MG63 (cell line): ENCODE data around the gene ZMYM2. TPM values are rescaled to one million over a fixed set of nuclear protein-coding genes. Genes with fewer than 3 reads are reported as not detected.
"Not testable (repeated sequence)": the region's sequence is repeated elsewhere in the genome, so short reads cannot be mapped to it uniquely, and the experiment has no call there.

ENCODE experiments used
- DNase-seq: peaks from one replicate; pipeline ENCODE4 v3.0.0-alpha.2; 2020
- H3K27me3 ChIP-seq: fragments of 250-450 bp; sonication (Bioruptor Pico); 2 replicates; pipeline ENCODE4 v1.5.1; 2020; ENCODE audit warnings: mild to moderate bottlenecking, moderate library complexity
- H3K36me3 ChIP-seq: fragments of 250-450 bp; sonication (Bioruptor Pico); 2 replicates; pipeline ENCODE4 v1.5.1; 2020; ENCODE audit warnings: mild to moderate bottlenecking, moderate library complexity
- H3K4me3 ChIP-seq: fragments of 250-450 bp; sonication (Bioruptor Pico); 2 replicates; pipeline ENCODE4 v1.5.1; 2020; ENCODE audit warnings: mild to moderate bottlenecking, moderate library complexity
- H3K9me3 ChIP-seq: fragments of 250-450 bp; sonication (Bioruptor Pico); 2 replicates; pipeline ENCODE4 v1.5.1; 2020; ENCODE audit warnings: mild to moderate bottlenecking, moderate library complexity
- total RNA-seq: library from RNA; depleted of rRNA; stranded (reverse); fragments of >200 nt; shearing (Covaris generic); gene quantifications from 2 replicates; pipeline ENCODE4 v1.2.3, GENCODE V29; 2014; ENCODE audit warnings: low replicate concordance

Gene ZMYM2
- total RNA-seq, 1 experiment from 2014 or later, result 30.6 TPM

- peaks cover 39% of the 10 kb centered on the region for H3K36me3 ChIP-seq
- not testable (repeated sequence) for H3K27me3 ChIP-seq, H3K4me3 ChIP-seq, DNase-seq, H3K9me3 ChIP-seq
Measured at GRCh38 chr13:19974498-19975009, 16.0 kb downstream of the ZMYM2 start.

- no peak for DNase-seq
- Histone ChIP-seq H3K36me3 (peaks cover 34% of the 10 kb centered on the region), H3K9me3 (peaks cover 7% of the 10 kb centered on the region), H3K27me3 (no peaks in the 10 kb centered on the region), H3K4me3 (no peak overlapping the region)
Measured at GRCh38 chr13:19978831-19979437, 20.4 kb downstream of the ZMYM2 start.

- no peaks in the 10 kb centered on the region for H3K27me3 ChIP-seq
- peaks cover 7% of the 10 kb centered on the region for H3K9me3 ChIP-seq
- DNase-seq, result no peak
- no peak overlapping the region for H3K4me3 ChIP-seq
- peaks cover 24% of the 10 kb centered on the region for H3K36me3 ChIP-seq
Measured at GRCh38 chr13:19981685-19982238, 23.2 kb downstream of the ZMYM2 start.

- Histone ChIP-seq H3K9me3 (peaks cover 7% of the 10 kb centered on the region), H3K27me3 (no peaks in the 10 kb centered on the region), H3K4me3 (no peak overlapping the region), H3K36me3 (peaks cover 24% of the 10 kb centered on the region)
- no peak for DNase-seq
Measured at GRCh38 chr13:19982447-19983043, 24.0 kb downstream of the ZMYM2 start.

GRCh38 chr13:19984430-19985218, 26.1 kb downstream of the ZMYM2 start:
- Histone ChIP-seq H3K36me3 (peaks cover 13% of the 10 kb centered on the region), H3K9me3 (peaks cover 2% of the 10 kb centered on the region; the same call in 1 of the 2 replicates), H3K27me3 (no peaks in the 10 kb centered on the region), H3K4me3 (no peak overlapping the region)
- no peak for DNase-seq

GRCh38 chr13:19985219-19985556, 26.7 kb downstream of the ZMYM2 start:
- no peaks in the 10 kb centered on the region for H3K27me3 ChIP-seq
- no peak for DNase-seq
- H3K4me3 ChIP-seq, result no peak overlapping the region
- no peaks in the 10 kb centered on the region for H3K9me3 ChIP-seq
- H3K36me3 ChIP-seq, result peaks cover 9% of the 10 kb centered on the region

GRCh38 chr13:19991531-19991930, 33.0 kb downstream of the ZMYM2 start:
- no peaks in the 10 kb centered on the region for H3K9me3 ChIP-seq
- no peak for DNase-seq
- H3K36me3 ChIP-seq, result peaks cover 25% of the 10 kb centered on the region
- no peaks in the 10 kb centered on the region for H3K27me3 ChIP-seq
- no peak overlapping the region for H3K4me3 ChIP-seq

- no peak for DNase-seq
- peaks cover 27% of the 10 kb centered on the region for H3K36me3 ChIP-seq
- no peaks in the 10 kb centered on the region for H3K9me3 ChIP-seq
- H3K4me3 ChIP-seq, result no peak overlapping the region
- no peaks in the 10 kb centered on the region for H3K27me3 ChIP-seq
Measured at GRCh38 chr13:19993024-19993423, 34.5 kb downstream of the ZMYM2 start.

GRCh38 chr13:19998960-19999359, 40.4 kb downstream of the ZMYM2 start:
- DNase-seq, result no peak
- peaks cover 35% of the 10 kb centered on the region for H3K36me3 ChIP-seq

GRCh38 chr13:20000062-20000552, 41.6 kb downstream of the ZMYM2 start:
- peaks cover 33% of the 10 kb centered on the region for H3K36me3 ChIP-seq
- no peaks in the 10 kb centered on the region for H3K9me3 ChIP-seq
- H3K4me3 ChIP-seq, result no peak overlapping the region
- no peak for DNase-seq
- H3K27me3 ChIP-seq, result no peaks in the 10 kb centered on the region

More at GRCh38 chr13:19998960-19999359, 40.4 kb downstream of the ZMYM2 start:
- H3K27me3 ChIP-seq, result no peaks in the 10 kb centered on the region
- H3K4me3 ChIP-seq, result no peak overlapping the region
- no peaks in the 10 kb centered on the region for H3K9me3 ChIP-seq

- DNase-seq, result no peak
- H3K4me3 ChIP-seq, result no peak overlapping the region
- peaks cover 33% of the 10 kb centered on the region for H3K36me3 ChIP-seq
- H3K27me3 ChIP-seq, result no peaks in the 10 kb centered on the region
- no peaks in the 10 kb centered on the region for H3K9me3 ChIP-seq
Measured at GRCh38 chr13:20001366-20002190, 43.1 kb downstream of the ZMYM2 start.

- Histone ChIP-seq H3K27me3 (no peaks in the 10 kb centered on the region), H3K36me3 (peaks cover 37% of the 10 kb centered on the region), H3K9me3 (no peaks in the 10 kb centered on the region; the same call in 1 of the 2 replicates), H3K4me3 (no peak overlapping the region)
- no peak for DNase-seq
Measured at GRCh38 chr13:20002787-20003186, 44.3 kb downstream of the ZMYM2 start.

GRCh38 chr13:20006206-20006605, 47.7 kb downstream of the ZMYM2 start:
- H3K36me3 ChIP-seq, result peaks cover 58% of the 10 kb centered on the region
- H3K4me3 ChIP-seq, result no peak overlapping the region
- no peak for DNase-seq
- no peaks in the 10 kb centered on the region; the same call in 1 of the 2 replicates for H3K9me3 ChIP-seq
- no peaks in the 10 kb centered on the region for H3K27me3 ChIP-seq

GRCh38 chr13:20015763-20016162, 57.2 kb downstream of the ZMYM2 start:
- DNase-seq, result no peak
- H3K27me3 ChIP-seq, result no peaks in the 10 kb centered on the region
- H3K36me3 ChIP-seq, result peaks cover 52% of the 10 kb centered on the region
- no peak overlapping the region for H3K4me3 ChIP-seq
- peaks cover 29% of the 10 kb centered on the region for H3K9me3 ChIP-seq

- H3K9me3 ChIP-seq, result peaks cover 29% of the 10 kb centered on the region
- H3K4me3 ChIP-seq, result no peak overlapping the region
- no peak for DNase-seq
- no peaks in the 10 kb centered on the region for H3K27me3 ChIP-seq
- H3K36me3 ChIP-seq, result peaks cover 55% of the 10 kb centered on the region
Measured at GRCh38 chr13:20016649-20017364, 58.3 kb downstream of the ZMYM2 start.

- Histone ChIP-seq H3K9me3 (peaks cover 29% of the 10 kb centered on the region), H3K36me3 (peaks cover 56% of the 10 kb centered on the region), H3K4me3 (no peak overlapping the region), H3K27me3 (no peaks in the 10 kb centered on the region)
- no peak for DNase-seq
Measured at GRCh38 chr13:20017365-20017711, 58.8 kb downstream of the ZMYM2 start.
